Naive B cell (primary cell): ENCODE measurements around the gene FTHL17. TPM values are rescaled to one million over a fixed set of nuclear protein-coding genes. Genes with fewer than 3 reads are reported as not detected.

Source experiments
- ATAC-seq, 2 donors: fragments of 150-1000 bp; cut with Tn5 transposase; 2 replicates each; pipeline ENCODE4 v1.10.0; 2021; ENCODE audit warnings: low read depth in 2 of 2, mild to moderate bottlenecking in 2 of 2, moderate library complexity in 2 of 2
- DNase-seq: peaks from one replicate; pipeline ENCODE4 v3.0.0; 2022
- H3K27ac Mint-ChIP-seq, 6 donors: one replicate each; pipeline ENCODE4 v1.8.0; 2020 to 2022; ENCODE audit warnings: mild to moderate bottlenecking in 6 of 6, mixed read lengths in 6 of 6, moderate library complexity in 5 of 6, inconsistent platforms in 2 of 6
- H3K27me3 Mint-ChIP-seq, 3 donors: one replicate each; pipeline ENCODE4 v1.8.0; 2021 to 2022; ENCODE audit warnings: mixed read lengths in 3 of 3, mild to moderate bottlenecking in 1 of 3
- H3K36me3 Mint-ChIP-seq, 2 donors: one replicate each; pipeline ENCODE4 v1.8.0; 2020 to 2022; ENCODE audit warnings: mixed read lengths in 2 of 2, inconsistent platforms in 1 of 2, mild to moderate bottlenecking in 1 of 2
- H3K4me1 Mint-ChIP-seq, 3 donors: one replicate each; pipeline ENCODE4 v1.8.0; 2020 to 2022; ENCODE audit warnings: mixed read lengths in 3 of 3, inconsistent platforms in 1 of 3, mild to moderate bottlenecking in 1 of 3, moderate library complexity in 1 of 3
- H3K4me3 Mint-ChIP-seq, 8 donors: one replicate each; pipeline ENCODE4 v1.8.0; 2020 to 2022; ENCODE audit warnings: mild to moderate bottlenecking in 8 of 8, mixed read lengths in 8 of 8, moderate library complexity in 8 of 8, inconsistent platforms in 2 of 8
- H3K9me3 Mint-ChIP-seq, 7 donors: one replicate each; pipeline ENCODE4 v1.8.0; 2020 to 2022; ENCODE audit warnings: mixed read lengths in 7 of 7, mild to moderate bottlenecking in 5 of 7, inconsistent platforms in 2 of 7, moderate library complexity in 1 of 7
- polyA plus RNA-seq, 6 donors: library from polyadenylated mRNA; unstranded; fragments of 300-500 nt; fragmentation: Illumina TruSeq; gene quantifications; one replicate each; pipeline ENCODE4 v1.2.3, GENCODE V29; 2021; ENCODE audit warnings: low read depth in 6 of 6

The FTHL17 gene
- polyA plus RNA-seq, 6 donors from 2014 or later, result not detected

GRCh38 chrX:31021537-31021936, 50.3 kb downstream of the FTHL17 start:
- Mint-ChIP-seq H3K4me1 (no peaks in the 10 kb centered on the region), H3K4me3 (no peak overlapping the region), H3K36me3 (no peaks in the 10 kb centered on the region), H3K27ac (no peak overlapping the region), H3K9me3 (peaks cover 0 to 17% (median 7%) of the 10 kb centered on the region in 7 donors), H3K27me3 (peaks cover 0 to 5% (median 0%) of the 10 kb centered on the region in 3 donors)
- DNase-seq (no peak), ATAC-seq (no peak)

Other genes with a start within 250 kb of the FTHL17 start
- gene TAB3, start 182.8 kb downstream of the FTHL17 start, polyA plus RNA-seq, result 10 to 100 TPM in 1 of 6 donors, 1 to 10 TPM in 5; 3.6 to 10.2 (median 7.9) TPM